NCI-H526 (cell line): ENCODE measurements around the gene PIK3R2.

Source experiments
- DNase-seq, 2 experiments: peaks; one replicate each; lab custom pipeline; 2025; lab: John Stamatoyannopoulos, UW

PIK3R2 gene

GRCh38 chr19:18123819-18124218 is 29.1 kb upstream of the PIK3R2 start:
- no peak for DNase-seq

GRCh38 chr19:18126097-18126496 is 26.9 kb upstream of the PIK3R2 start:
- no peak for DNase-seq

DNA sequence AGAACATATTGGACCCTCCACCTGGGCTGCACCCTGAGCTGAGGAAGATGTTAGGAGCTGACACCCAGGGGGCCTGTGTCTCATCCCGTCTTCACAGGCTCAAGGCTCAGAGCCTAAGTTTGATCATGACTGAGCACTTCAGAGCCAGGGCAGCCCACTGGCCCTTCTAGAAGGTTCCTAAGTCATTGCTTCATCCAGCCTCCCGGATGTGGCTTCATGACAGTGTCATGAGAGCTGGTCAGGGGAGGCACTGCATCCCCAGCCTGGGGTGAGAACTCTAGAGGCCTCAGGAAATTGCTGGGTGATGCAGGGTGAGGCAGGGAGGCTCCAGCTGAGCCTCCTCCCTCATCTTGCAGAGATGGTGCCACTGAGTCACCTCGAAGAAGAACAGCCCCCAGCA is 24.9 kb upstream of the PIK3R2 start:
- no peak for DNase-seq

- no peak for DNase-seq
These were observed 24.2 kb upstream of the PIK3R2 start for GRCh38 chr19:18128805-18129204.

DNA sequence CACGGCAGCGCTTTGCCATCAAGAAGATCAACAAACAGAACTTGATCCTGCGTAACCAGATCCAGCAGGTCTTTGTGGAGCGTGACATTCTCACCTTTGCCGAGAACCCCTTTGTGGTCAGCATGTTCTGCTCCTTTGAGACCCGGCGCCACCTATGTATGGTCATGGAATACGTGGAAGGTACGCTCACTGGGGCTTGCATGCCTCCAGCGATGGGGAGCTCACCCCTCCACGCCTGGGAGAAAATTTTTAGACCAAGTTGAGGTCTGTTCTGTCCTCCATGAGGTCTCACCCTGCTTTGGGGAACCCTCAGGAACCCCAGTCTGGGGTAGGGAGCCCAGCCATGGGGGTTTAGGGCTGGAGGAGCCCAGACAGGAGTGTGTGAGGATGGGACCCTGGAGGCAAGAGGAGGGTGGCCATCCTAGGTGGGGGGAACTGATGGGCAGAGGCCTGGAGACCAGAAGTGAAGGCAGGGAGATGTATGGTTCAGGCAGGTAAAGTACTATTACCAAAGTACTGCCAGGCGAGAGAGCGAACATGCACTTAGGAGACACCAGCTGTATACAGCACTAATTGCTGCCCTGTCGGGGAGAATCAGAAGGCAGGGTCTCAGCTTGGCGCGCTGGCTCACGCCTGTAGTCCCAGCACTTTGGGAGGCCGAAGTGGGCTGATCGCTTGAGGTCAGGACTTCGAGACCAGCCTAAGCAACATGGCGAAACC is 22.3 kb upstream of the PIK3R2 start:
- DNase-seq: no peak

DNA sequence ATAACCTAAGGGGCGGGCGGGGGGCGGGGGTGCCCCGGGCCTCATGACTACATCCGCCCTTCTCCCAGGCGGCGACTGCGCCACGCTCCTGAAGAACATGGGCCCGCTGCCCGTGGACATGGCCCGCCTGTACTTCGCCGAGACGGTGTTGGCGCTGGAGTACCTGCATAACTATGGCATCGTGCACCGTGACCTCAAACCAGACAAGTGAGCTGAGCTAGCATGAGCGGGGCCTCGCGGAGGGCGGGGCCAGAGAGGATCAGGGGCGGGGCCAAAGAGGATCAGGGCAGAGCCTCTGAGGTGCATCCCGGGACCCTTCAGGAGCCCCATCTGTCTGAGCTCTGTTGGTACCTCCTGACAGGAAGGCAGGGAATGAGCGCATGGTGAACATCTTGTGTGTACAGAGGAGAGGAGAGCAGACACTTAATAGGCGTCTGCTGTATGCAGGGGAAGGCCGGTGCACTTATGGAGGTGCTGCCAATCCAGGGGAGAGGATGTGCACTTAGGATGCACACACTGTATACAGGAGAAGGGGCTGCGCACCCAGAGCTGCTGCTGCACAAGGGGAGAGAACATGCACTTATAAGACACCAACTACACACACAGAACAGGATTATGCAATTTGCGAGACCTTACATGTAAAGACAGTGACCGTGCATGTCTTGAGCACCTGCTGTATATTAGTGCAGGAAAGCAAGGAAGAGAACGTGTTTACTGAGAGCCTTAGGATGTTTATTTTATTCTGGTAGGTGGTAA is 20.9 kb upstream of the PIK3R2 start:
- DNase-seq: no peak

DNA sequence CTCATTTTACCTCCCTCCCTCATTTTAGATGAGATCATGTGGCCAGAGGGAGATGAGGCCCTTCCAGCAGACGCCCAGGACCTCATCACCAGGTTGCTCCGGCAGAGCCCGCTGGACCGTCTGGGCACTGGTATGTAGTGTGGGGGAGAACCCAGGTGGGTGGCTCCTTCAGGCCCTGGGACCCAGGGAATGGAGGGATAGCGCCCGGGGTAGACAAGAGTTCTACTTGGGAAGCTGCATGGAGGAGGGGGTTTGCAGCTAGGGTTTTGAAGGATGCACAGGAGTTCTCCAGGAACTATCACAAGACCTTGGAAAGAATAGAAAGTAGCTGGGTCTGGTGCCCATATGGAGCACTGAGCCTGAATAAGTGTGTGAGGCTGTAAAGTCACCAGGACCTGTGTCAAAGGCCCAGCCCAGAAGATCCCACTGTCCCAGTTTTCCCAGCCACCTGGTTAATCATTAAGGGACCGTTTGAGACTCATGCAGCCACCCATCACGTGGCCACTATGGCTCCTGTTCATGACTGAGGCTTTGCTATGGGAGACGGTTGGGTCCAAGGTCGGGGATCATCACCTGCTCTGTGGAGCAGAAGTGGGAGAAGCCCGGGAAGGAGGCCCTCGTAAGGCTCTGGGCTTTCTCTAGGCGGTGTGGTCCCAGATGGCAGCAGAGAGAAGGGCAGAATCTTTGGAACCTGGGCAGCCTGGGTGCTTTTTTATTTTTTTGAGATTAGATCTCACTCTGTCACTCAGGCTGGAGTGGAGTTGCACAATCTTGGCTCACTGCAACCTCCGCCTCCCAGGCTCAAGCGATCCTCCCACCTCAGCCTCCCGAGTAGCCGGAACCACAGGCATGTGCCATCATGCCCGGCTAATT is 17.0 kb upstream of the PIK3R2 start:
- peak; percentile 49 to 66 for DNase-seq

DNA sequence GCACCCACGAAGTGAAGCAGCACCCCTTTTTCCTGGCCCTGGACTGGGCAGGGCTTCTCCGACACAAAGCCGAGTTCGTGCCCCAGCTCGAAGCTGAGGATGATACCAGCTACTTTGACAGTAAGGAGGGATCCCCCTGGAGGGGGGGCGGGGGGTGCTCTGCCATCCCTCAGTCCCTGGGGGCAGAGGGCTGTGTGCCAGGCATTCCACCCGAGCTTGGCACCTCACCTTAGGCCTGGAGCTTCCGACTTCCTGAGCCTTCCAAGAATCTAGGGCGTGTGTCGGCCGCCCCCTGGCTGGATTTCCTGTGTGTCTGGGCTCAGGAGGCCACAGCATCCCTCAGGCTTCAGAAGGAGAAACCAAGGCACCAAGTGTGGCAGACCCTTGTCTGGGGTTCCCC is 15.7 kb upstream of the PIK3R2 start:
- no peak for DNase-seq

DNA sequence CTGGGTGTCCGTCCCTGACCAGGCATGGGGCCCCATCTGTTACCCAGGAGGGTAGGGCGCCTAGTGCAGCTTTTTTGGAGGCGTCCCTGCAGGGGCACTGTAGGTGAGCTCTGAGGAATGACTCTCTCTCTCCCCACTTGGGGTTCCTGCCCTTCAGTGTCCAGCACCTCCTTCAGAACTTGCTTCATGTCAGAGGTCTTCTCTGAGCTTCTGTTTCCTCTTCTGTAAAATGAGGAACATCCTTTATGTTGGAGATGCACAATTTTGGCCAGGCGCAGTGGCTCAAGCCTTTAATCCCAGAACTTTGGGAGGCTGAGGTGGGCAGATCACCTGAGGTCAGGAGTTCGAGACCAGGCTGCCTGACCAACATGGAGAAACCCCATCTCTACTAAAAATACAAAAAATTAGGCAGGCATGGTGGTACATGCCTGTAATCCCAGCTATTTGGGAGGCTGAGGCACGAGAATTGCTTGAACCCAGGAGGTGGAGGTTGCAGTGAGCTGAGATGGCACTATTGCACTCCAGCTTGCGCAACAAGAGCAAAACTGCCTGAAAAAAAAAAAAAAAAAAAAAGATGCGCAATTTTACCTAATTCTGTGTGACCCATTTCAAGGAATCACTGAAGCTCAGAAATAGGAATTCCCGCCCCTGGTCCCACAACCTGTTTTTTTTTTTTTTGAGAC is 15.2 kb upstream of the PIK3R2 start:
- no peak for DNase-seq

DNA sequence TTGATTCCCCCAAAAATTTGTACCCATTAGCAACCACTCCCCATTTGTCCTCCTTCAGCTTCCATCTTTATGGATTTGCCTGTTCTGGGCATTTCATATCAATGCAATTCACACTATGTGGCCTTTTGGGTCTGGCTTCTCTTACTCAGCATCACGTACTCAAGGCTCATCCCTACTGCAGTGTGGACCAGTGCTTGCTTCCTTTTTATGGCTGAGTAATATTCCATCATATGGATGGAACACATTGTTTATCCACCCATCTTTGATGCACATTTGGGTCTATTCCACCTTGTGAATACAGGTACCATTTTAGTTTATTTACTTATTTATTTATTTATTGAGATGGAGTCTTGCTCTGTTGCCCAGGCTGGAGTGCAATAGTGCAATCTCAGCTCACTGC is 12.5 kb upstream of the PIK3R2 start:
- no peak for DNase-seq

DNA sequence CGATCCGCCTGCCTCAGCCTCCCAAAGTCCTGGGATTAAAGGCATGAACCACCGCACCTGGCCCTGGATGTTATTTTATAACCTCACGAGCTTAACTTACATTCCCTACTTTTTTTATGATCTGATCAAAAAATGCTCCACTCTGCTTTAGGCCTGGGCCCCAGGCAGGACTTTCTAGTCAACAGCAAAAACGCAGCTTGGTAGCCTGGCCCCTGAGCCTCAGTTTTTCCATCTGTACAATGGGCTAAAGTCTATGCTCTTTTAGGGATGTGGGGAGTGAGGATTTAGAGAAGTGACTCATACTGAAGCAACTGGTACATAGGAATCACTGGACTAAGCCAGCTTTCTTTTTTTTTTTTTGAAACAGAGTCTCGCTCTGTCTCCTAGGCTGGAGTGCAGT is 11.9 kb upstream of the PIK3R2 start:
- no peak for DNase-seq

GRCh38 chr19:18143902-18144301 is 9.1 kb upstream of the PIK3R2 start:
- no peak for DNase-seq

- no peak for DNase-seq
These were observed 8.6 kb upstream of the PIK3R2 start for GRCh38 chr19:18144361-18144760.

GRCh38 chr19:18144906-18145305 is 8.1 kb upstream of the PIK3R2 start:
- no peak for DNase-seq

DNA sequence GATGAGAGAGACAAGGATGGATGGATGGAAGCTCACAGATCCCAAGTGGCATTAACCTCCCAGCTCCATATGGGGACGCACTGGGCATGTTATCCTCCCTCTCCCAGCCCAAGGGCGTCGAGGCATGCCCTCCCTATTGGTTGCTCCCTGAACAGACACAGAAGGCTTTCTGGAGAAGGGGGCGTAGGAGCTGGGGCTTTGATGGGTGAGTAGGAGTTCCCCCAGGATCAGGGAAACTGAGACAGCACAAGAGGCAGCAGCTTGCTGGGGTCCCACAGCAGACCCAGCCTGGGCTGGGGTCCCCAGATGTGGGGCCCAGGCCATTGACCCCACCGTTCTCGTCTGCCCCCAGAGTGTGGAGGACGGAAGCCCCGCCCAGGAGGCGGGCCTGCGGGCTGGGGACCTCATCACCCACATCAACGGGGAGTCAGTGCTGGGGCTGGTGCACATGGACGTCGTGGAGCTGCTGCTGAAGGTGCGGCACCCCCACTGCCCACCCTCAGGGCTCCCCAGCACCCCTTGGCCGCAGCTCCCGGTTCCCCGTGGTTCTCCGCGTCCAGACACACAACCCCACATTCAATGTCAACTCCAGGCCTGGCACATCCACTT is 7.5 kb upstream of the PIK3R2 start:
- DNase-seq: no peak

GRCh38 chr19:18147396-18147795 is 5.6 kb upstream of the PIK3R2 start:
- DNase-seq: no peak

DNA sequence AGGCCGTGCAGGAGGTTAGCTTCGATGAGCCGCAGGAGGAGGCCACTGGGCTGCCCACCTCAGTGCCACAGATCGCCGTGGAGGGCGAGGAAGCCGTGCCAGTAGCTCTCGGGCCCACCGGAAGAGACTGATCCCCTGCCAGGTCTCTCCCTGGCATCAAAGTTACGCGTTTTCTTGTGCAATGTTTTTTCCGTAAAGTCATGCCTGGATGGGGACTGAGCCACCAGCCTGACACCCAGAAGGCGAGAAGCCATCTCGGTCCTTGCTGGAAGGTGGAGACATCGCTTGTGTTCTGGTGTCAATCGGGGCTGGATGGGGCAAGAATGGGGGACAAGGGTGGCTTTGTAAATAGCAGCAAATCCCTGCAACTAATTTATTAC is 3.4 kb upstream of the PIK3R2 start:
- DNase-seq: no peak

GRCh38 chr19:18150776-18151624 is 2.0 kb upstream of the PIK3R2 start:
- no peak for DNase-seq

GRCh38 chr19:18152442-18152816 is 534 bp upstream of the PIK3R2 start:
- peak; percentile 77 to 90 for DNase-seq

DNA sequence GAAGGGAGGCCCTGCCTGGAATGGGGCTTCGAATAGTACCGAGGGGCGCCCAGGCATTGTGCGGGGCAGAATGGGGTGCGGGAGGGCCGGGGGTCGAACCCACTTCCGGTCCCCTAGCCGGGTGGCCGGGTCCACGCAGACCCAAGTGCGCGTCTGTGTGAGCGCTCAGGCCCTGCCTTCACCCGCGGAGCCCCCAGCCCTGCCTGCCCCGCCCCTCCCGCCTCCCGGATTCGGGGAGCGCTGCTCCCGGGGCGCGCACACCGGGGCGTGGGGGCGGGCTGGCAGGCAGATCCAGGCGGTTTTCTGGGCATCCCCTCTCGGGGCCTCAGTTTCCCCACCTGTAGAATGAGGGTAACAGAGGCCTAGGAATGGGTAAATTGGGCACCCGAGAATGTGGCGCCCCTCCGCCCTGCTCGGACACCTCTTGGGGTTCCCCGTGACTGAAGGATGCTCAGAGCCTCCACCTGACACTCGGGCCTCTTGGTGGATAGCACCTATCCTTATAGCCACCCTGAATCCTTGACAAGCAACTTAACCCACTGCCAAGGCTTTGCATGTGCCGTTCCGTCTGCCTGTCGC is 682 bp downstream of the PIK3R2 start:
- DNase-seq: no peak
